MG63 (cell line): ENCODE measurements around the gene GRK5. TPM values are rescaled to one million over a fixed set of nuclear protein-coding genes. Genes with fewer than 3 reads are reported as not detected.

Experiments used
- DNase-seq: peaks from one replicate; pipeline ENCODE4 v3.0.0-alpha.2; 2020
- H3K27me3 ChIP-seq: fragments of 250-450 bp; sonication (Bioruptor Pico); 2 replicates; pipeline ENCODE4 v1.5.1; 2020; ENCODE audit warnings: mild to moderate bottlenecking, moderate library complexity
- H3K36me3 ChIP-seq: fragments of 250-450 bp; sonication (Bioruptor Pico); 2 replicates; pipeline ENCODE4 v1.5.1; 2020; ENCODE audit warnings: mild to moderate bottlenecking, moderate library complexity
- H3K4me3 ChIP-seq: fragments of 250-450 bp; sonication (Bioruptor Pico); 2 replicates; pipeline ENCODE4 v1.5.1; 2020; ENCODE audit warnings: mild to moderate bottlenecking, moderate library complexity
- H3K9me3 ChIP-seq: fragments of 250-450 bp; sonication (Bioruptor Pico); 2 replicates; pipeline ENCODE4 v1.5.1; 2020; ENCODE audit warnings: mild to moderate bottlenecking, moderate library complexity
- total RNA-seq: library from RNA; depleted of rRNA; stranded (reverse); fragments of >200 nt; shearing (Covaris generic); gene quantifications from 2 replicates; pipeline ENCODE4 v1.2.3, GENCODE V29; 2014; ENCODE audit warnings: low replicate concordance

The GRK5 gene
- total RNA-seq, 1 experiment from 2014 or later: 22.8 TPM

GRCh38 chr10:119358152-119358512 is 150.8 kb downstream of the GRK5 start:
- peaks cover 3% of the 10 kb centered on the region; the same call in 1 of the 2 replicates for H3K36me3 ChIP-seq
- H3K27me3 ChIP-seq: no peaks in the 10 kb centered on the region
- H3K9me3 ChIP-seq: peaks cover 13% of the 10 kb centered on the region
- no peak for DNase-seq
- no peak overlapping the region for H3K4me3 ChIP-seq

- peaks cover 13% of the 10 kb centered on the region for H3K9me3 ChIP-seq
- no peaks in the 10 kb centered on the region for H3K27me3 ChIP-seq
- peaks cover 3% of the 10 kb centered on the region; the same call in 1 of the 2 replicates for H3K36me3 ChIP-seq
- DNase-seq: no peak
- no peak overlapping the region for H3K4me3 ChIP-seq
Observed at GRCh38 chr10:119358567-119358966, 151.2 kb downstream of the GRK5 start.

- H3K36me3 ChIP-seq: peaks cover 3% of the 10 kb centered on the region; the same call in 1 of the 2 replicates
Observed at GRCh38 chr10:119359025-119359424, 151.7 kb downstream of the GRK5 start.

GRCh38 chr10:119360181-119360921 is 153.0 kb downstream of the GRK5 start:
- DNase-seq: no peak
- Histone ChIP-seq H3K27me3 (no peaks in the 10 kb centered on the region), H3K9me3 (peaks cover 13% of the 10 kb centered on the region), H3K4me3 (no peak overlapping the region), H3K36me3 (peaks cover 3% of the 10 kb centered on the region; the same call in 1 of the 2 replicates)

More at GRCh38 chr10:119359025-119359424, 151.7 kb downstream of the GRK5 start:
- Histone ChIP-seq H3K4me3 (no peak overlapping the region), H3K27me3 (no peaks in the 10 kb centered on the region), H3K9me3 (peaks cover 13% of the 10 kb centered on the region)
- DNase-seq: no peak

- Histone ChIP-seq H3K27me3 (no peaks in the 10 kb centered on the region), H3K9me3 (peaks cover 6% of the 10 kb centered on the region; the same call in 1 of the 2 replicates), H3K36me3 (peaks cover 2% of the 10 kb centered on the region; the same call in 1 of the 2 replicates), H3K4me3 (no peak overlapping the region)
- DNase-seq: no peak
Observed at GRCh38 chr10:119361037-119361436, 153.7 kb downstream of the GRK5 start.

GRCh38 chr10:119362122-119362521 is 154.8 kb downstream of the GRK5 start:
- H3K27me3 ChIP-seq: no peaks in the 10 kb centered on the region
- no peaks in the 10 kb centered on the region for H3K9me3 ChIP-seq
- H3K4me3 ChIP-seq: no peak overlapping the region
- H3K36me3 ChIP-seq: no peaks in the 10 kb centered on the region
- no peak for DNase-seq

- DNase-seq: no peak
- no peaks in the 10 kb centered on the region for H3K9me3 ChIP-seq
- no peak overlapping the region for H3K4me3 ChIP-seq
Observed at GRCh38 chr10:119364645-119365600, 157.6 kb downstream of the GRK5 start.

GRCh38 chr10:119365773-119366599 is 158.6 kb downstream of the GRK5 start:
- no peaks in the 10 kb centered on the region for H3K27me3 ChIP-seq
- H3K36me3 ChIP-seq: no peaks in the 10 kb centered on the region
- H3K9me3 ChIP-seq: no peaks in the 10 kb centered on the region
- no peak overlapping the region for H3K4me3 ChIP-seq
- no peak for DNase-seq

More at GRCh38 chr10:119364645-119365600, 157.6 kb downstream of the GRK5 start:
- no peaks in the 10 kb centered on the region for H3K36me3 ChIP-seq
- no peaks in the 10 kb centered on the region for H3K27me3 ChIP-seq

- no peak overlapping the region for H3K4me3 ChIP-seq
- no peaks in the 10 kb centered on the region for H3K27me3 ChIP-seq
- DNase-seq: no peak
- H3K36me3 ChIP-seq: no peaks in the 10 kb centered on the region
- no peaks in the 10 kb centered on the region for H3K9me3 ChIP-seq
Observed at GRCh38 chr10:119367841-119368549, 160.6 kb downstream of the GRK5 start.

- Histone ChIP-seq H3K4me3 (no peak overlapping the region), H3K36me3 (no peaks in the 10 kb centered on the region), H3K27me3 (no peaks in the 10 kb centered on the region), H3K9me3 (no peaks in the 10 kb centered on the region)
- DNase-seq: peak; percentile 20
Observed at GRCh38 chr10:119368581-119368980, 161.2 kb downstream of the GRK5 start.

GRCh38 chr10:119368991-119369869 is 161.9 kb downstream of the GRK5 start:
- Histone ChIP-seq H3K36me3 (no peaks in the 10 kb centered on the region), H3K27me3 (no peaks in the 10 kb centered on the region), H3K9me3 (no peaks in the 10 kb centered on the region), H3K4me3 (no peak overlapping the region)
- no peak for DNase-seq

GRCh38 chr10:119370111-119370741 is 162.9 kb downstream of the GRK5 start:
- H3K27me3 ChIP-seq: no peaks in the 10 kb centered on the region
- DNase-seq: no peak
- H3K36me3 ChIP-seq: no peaks in the 10 kb centered on the region
- no peak overlapping the region for H3K4me3 ChIP-seq
- no peaks in the 10 kb centered on the region for H3K9me3 ChIP-seq

- no peaks in the 10 kb centered on the region for H3K9me3 ChIP-seq
- no peaks in the 10 kb centered on the region for H3K27me3 ChIP-seq
- peak; percentile 28 for DNase-seq
- H3K4me3 ChIP-seq: no peak overlapping the region
- no peaks in the 10 kb centered on the region for H3K36me3 ChIP-seq
Observed at GRCh38 chr10:119370972-119371703, 163.8 kb downstream of the GRK5 start.
